HL-60 (cell line): Measurements from ENCODE around the gene COPG2.

Experiments
- GABPA ChIP-seq: IDR thresholded peaks from 2 replicates; pipeline ENCODE4 v1.6.1; 2012; ENCODE audit warnings: low read depth
- TF ChIP-seq, protein P1 (sequence below): IDR thresholded peaks from one replicate; pipeline ENCODE4 v1.5.1; 2011; ENCODE audit warnings: low read length, control low read depth, inconsistent platforms; ENCODE audit not compliant: insufficient read depth

DNA sequence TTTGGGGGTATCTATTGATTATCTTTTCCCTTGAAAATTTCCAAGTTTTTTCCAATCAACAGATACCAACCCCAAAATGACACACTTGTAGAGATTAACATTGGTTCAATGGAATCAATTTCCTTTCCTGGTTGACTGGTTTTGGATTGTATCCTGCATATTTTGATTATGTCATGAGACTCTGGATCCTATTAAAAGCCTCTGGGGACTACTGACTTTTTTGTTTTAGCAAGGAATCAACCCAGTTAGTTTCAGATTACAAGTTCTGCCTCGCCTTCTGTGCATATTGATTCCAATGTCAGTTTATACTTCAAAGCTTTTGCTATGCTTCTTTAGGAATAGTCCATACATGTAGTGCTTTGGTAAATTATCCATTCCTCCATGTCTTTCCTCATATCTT lies 29.2 kb downstream of the COPG2 start:
- TF ChIP-seq, protein P1, sequence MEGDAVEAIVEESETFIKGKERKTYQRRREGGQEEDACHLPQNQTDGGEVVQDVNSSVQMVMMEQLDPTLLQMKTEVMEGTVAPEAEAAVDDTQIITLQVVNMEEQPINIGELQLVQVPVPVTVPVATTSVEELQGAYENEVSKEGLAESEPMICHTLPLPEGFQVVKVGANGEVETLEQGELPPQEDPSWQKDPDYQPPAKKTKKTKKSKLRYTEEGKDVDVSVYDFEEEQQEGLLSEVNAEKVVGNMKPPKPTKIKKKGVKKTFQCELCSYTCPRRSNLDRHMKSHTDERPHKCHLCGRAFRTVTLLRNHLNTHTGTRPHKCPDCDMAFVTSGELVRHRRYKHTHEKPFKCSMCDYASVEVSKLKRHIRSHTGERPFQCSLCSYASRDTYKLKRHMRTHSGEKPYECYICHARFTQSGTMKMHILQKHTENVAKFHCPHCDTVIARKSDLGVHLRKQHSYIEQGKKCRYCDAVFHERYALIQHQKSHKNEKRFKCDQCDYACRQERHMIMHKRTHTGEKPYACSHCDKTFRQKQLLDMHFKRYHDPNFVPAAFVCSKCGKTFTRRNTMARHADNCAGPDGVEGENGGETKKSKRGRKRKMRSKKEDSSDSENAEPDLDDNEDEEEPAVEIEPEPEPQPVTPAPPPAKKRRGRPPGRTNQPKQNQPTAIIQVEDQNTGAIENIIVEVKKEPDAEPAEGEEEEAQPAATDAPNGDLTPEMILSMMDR = no peak
- TF ChIP-seq GABPA = no peak
